Jurkat, Clone E6-1 (cell line): ENCODE results near the gene GRID2IP.
A peak's percentile ranks its signal among the peaks of the same experiment; 100 is the strongest.
"Not testable (repeated sequence)": the region's sequence is repeated elsewhere in the genome, so short reads cannot be mapped to it uniquely, and the experiment has no call there.

ENCODE experiments used
- DNase-seq: peaks from one replicate; pipeline ENCODE4 v3.0.0-alpha.2; 2011; ENCODE audit warnings: low read depth, low spot score
- H3K4me3 ChIP-seq: 2 replicates; pipeline ENCODE4 v1.5.1; 2011; ENCODE audit warnings: mild to moderate bottlenecking, low read length, control low read depth, moderate library complexity

GRID2IP gene

GRCh38 chr7:6463609-6464008, 87.7 kb downstream of the GRID2IP start:
- DNase-seq, H3K4me3 ChIP-seq: not testable (repeated sequence)

GRCh38 chr7:6461946-6462550, 89.2 kb downstream of the GRID2IP start:
- no peak overlapping the region for H3K4me3 ChIP-seq
- DNase-seq: no peak

GRCh38 chr7:6460990-6461584, 90.2 kb downstream of the GRID2IP start:
- no peak overlapping the region for H3K4me3 ChIP-seq
- no peak for DNase-seq

GRCh38 chr7:6460303-6460702, 91.0 kb downstream of the GRID2IP start:
- H3K4me3 ChIP-seq: no peak overlapping the region
- no peak for DNase-seq

GRCh38 chr7:6458676-6459075, 92.6 kb downstream of the GRID2IP start:
- not testable (repeated sequence) for H3K4me3 ChIP-seq, DNase-seq

GRCh38 chr7:6453734-6454133, 97.5 kb downstream of the GRID2IP start:
- no peak for DNase-seq
- H3K4me3 ChIP-seq: no peak overlapping the region

- DNase-seq: peak; percentile 33
- no peak overlapping the region for H3K4me3 ChIP-seq
Measured at GRCh38 chr7:6451224-6451705, 100.0 kb downstream of the GRID2IP start.

- DNase-seq: not testable (repeated sequence)
Measured at GRCh38 chr7:6450591-6450990, 100.7 kb downstream of the GRID2IP start.

GRCh38 chr7:6449884-6450283, 101.4 kb downstream of the GRID2IP start:
- not testable (repeated sequence) for H3K4me3 ChIP-seq, DNase-seq

More at GRCh38 chr7:6450591-6450990, 100.7 kb downstream of the GRID2IP start:
- H3K4me3 ChIP-seq: not testable (repeated sequence)

GRCh38 chr7:6448943-6449543, 102.2 kb downstream of the GRID2IP start:
- DNase-seq: no peak
- H3K4me3 ChIP-seq: peak overlapping the region; percentile 94

GRCh38 chr7:6447581-6448199, 103.6 kb downstream of the GRID2IP start, which contains the start of gene DAGLB:
Gene DAGLB, minus strand, starts transcription at chr7:6447954. Its CDS starts 112 bp downstream, at chr7:6447842.
- DNase-seq: peak; percentile 88
- H3K4me3 ChIP-seq: peak within 1 kb of the TSS; percentile 94
